Measurements from ENCODE around the gene GRK1. TPM values are rescaled to one million over a fixed set of nuclear protein-coding genes. Genes with fewer than 3 reads are reported as not detected.

Gene GRK1
- total and polyA plus RNA-seq, 2 of the 13 experiments (the other 11 are each of a cell fraction or from before 2014, with no cell fraction given): 0.07 to 0.12 TPM

- no peaks in the 10 kb centered on the region for H4K20me1 ChIP-seq (ENCODE audit: insufficient read depth, low read length)
- H3K27me3 ChIP-seq (ENCODE audit: control insufficient read depth in 1 of 2, insufficient read depth in 2 of 2, low read length in 2 of 2): peaks cover 12 to 40% of the 10 kb centered on the region in 2 experiments; a peak in 4 of 5 replicates
- in situ Hi-C loops (cut with HindIII; ENCODE audit: extremely low pct_ligation_motif_present, low pct_unique_long_range_greater_than_20kb) (no loop called here), intact Hi-C loops (cut with micrococcal nuclease; ENCODE audit: unreplicated experiment) (no loop called here)
- H3K79me2 ChIP-seq (ENCODE audit: insufficient read depth, low read length): no peaks in the 10 kb centered on the region
- ChIA-PET CTCF (ENCODE audit: low intra/inter-chr PET ratio, low total read pairs) (no interaction called here), POLR2A (no interaction called here)
- DNase-seq (ENCODE audit: low spot score) (no peak), FAIRE-seq (no peak), ATAC-seq (no peak)
- H3K4me1 ChIP-seq (ENCODE audit: insufficient read depth, low read length): no peaks in the 10 kb centered on the region
- WGBS (ENCODE audit: low lambda C conversion rate): 43% methylated on average over 23 of the region's 34 CpGs
- no peaks in the 10 kb centered on the region for H3K36me3 ChIP-seq (replicated peaks in 1 of 2; ENCODE audit: control insufficient read depth in 1 of 2, insufficient read depth in 2 of 2, low read length in 2 of 2)
- TF ChIP-seq EZH2 (conservative IDR thresholded peaks at IDR 0.05; ENCODE audit: low read depth, low read length) (0 out of 2 replicates have a peak, but pooled peaks have one; percentile 65), RXRB (CRISPR knock-in tag; IDR thresholded peaks at IDR 0.05; ENCODE audit: borderline replicate concordance) (no peak), HOXA3 (CRISPR knock-in tag; IDR thresholded peaks at IDR 0.05) (no peak), ZNF883 (CRISPR knock-in tag; IDR thresholded peaks at IDR 0.05; ENCODE audit: not compliant biosample characterization) (no peak), SP4 (CRISPR knock-in tag; IDR thresholded peaks at IDR 0.05) (no peak), MYNN (CRISPR knock-in tag; IDR thresholded peaks at IDR 0.05; ENCODE audit: low read depth) (no peak), TRAFD1 (CRISPR knock-in tag; IDR thresholded peaks at IDR 0.05; ENCODE audit: borderline replicate concordance) (no peak), ZNF503 (CRISPR knock-in tag; IDR thresholded peaks at IDR 0.05) (no peak)
- no peak overlapping the region for H2AFZ ChIP-seq (ENCODE audit: low read length)
- no TSS peak for BruUV-seq (replicated peaks)
- no peak overlapping the region for H3K27ac ChIP-seq (ENCODE audit: extremely low read length, insufficient read depth, low read length)
- no peak overlapping the region for H3K9ac ChIP-seq (ENCODE audit: insufficient read depth, low read depth, low read length)
- no peak overlapping the region for H3K4me3 ChIP-seq (replicated peaks in 1 of 3; ENCODE audit: insufficient read depth in 1 of 3, low read depth in 2 of 3, low read length in 3 of 3)
- no peak overlapping the region for H3K4me2 ChIP-seq (ENCODE audit: low read depth, low read length)
- no peaks in the 10 kb centered on the region for H3K9me3 ChIP-seq (ENCODE audit: low read length)
These were observed 62.4 kb downstream of the GRK1 start for GRCh38 chr13:113729187-113730019.

Data from HepG2 (cell line).